Ovary (tissue), 9 donors: Measurements from ENCODE around the gene USP25. TPM values are rescaled to one million over a fixed set of nuclear protein-coding genes. Genes with fewer than 3 reads are reported as not detected.

Source experiments
- DNase-seq, 5 donors: peaks; one replicate each; pipeline ENCODE4 v3.0.0-alpha.2; 2019 to 2020
- H3K27ac ChIP-seq, 2 donors: fragments of 200-600 bp; one replicate each; pipeline versions ENCODE4 v1.5.1 to v1.8.0; 2019 to 2022
- H3K27me3 ChIP-seq: fragments of 200-600 bp; one replicate; pipeline ENCODE4 v1.8.0; 2022
- H3K36me3 ChIP-seq: fragments of 200-600 bp; sonication (generic); one replicate; pipeline ENCODE4 v1.5.1; 2019
- H3K4me1 ChIP-seq: one replicate; pipeline ENCODE4 v1.8.1; 2013; ENCODE audit warnings: mild to moderate bottlenecking, moderate library complexity; ENCODE audit not compliant: insufficient read depth
- H3K4me3 ChIP-seq: fragments of 200-600 bp; sonication (generic); one replicate; pipeline ENCODE4 v1.5.1; 2017
- H3K9me3 ChIP-seq, 2 donors: fragments of 200-600 bp in 1 of 2; sonication (generic) in 1 of 2; one replicate each; pipeline versions ENCODE4 v1.5.1 to v1.8.1; 2013 to 2019; ENCODE audit warnings: mild to moderate bottlenecking in 1 of 2, moderate library complexity in 1 of 2
- EP300 ChIP-seq: sonication (generic); formaldehyde crosslinking; IDR thresholded peaks from one replicate; pipeline ENCODE4 v1.6.1; 2017; ENCODE audit warnings: antibody characterized with exemption
- POLR2A ChIP-seq: fragments of 450-650 bp; IDR thresholded peaks from one replicate; pipeline ENCODE4 v1.6.1; 2017; ENCODE audit warnings: antibody characterized with exemption, mild to moderate bottlenecking, moderate library complexity
- WGBS, 3 donors: extraction: QIAGEN DNeasy Blood & Tissue Kit in 1 of 3; methylation state at CpG; one replicate each; pipeline versions ENCODE4 v1.1.5 to v1.1.7; 2013 to 2017; 5-methylcytosine and 5-hydroxymethylcytosine counted together
- intact Hi-C, 4 donors: fragments of 100-400 bp; cut with DNase I; formaldehyde crosslinking; loops; one replicate each; pipeline versions ENCODE4 v1.11.0 to v1.15.1; 2022 to 2023
- polyA plus RNA-seq, 2 donors: library from polyadenylated mRNA; stranded (reverse); fragments of 200-250 nt in 1 of 2; fragments of 350-450 nt in 1 of 2; fragmentation: Illumina TruSeq in 1 of 2; extraction: RNeasy Lipid Tissue Mini Kit (QIAGEN cat#74804) in 1 of 2; gene quantifications; one replicate each; pipeline ENCODE4 v1.2.3, GENCODE V29; 2013 to 2014
- total RNA-seq, 7 donors: library from RNA; depleted of rRNA in 2 of 7; stranded (reverse); fragments of >200 nt in 2 of 7; fragmentation: NEBNext Ultra II Directional in 3 of 7; extraction: Animal tissue kit (Norgen Biotek cat#: 25700) in 3 of 7; gene quantifications; one replicate each; pipeline versions ENCODE4 v1.1.0 to v1.2.4, GENCODE V29; 2016 to 2023
- TF ChIP-seq, protein P1 (sequence below), 3 donors: fragments of 450-650 bp in 2 of 3; fragments of 200-600 bp in 1 of 3; IDR thresholded peaks; one replicate each; pipeline versions ENCODE4 v1.5.1 to v1.8.0; 2016 to 2022; ENCODE audit warnings: antibody characterized with exemption in 3 of 3, mild to moderate bottlenecking in 1 of 3
- donor health status: DM: no; HTN: no; CAD: no; lungs with moderate emphysema.
- donor health status: DM: no; HTN: no; CAD: no.
- donor health status: Bipolar disorder and iron deficiency.
- donor health status: DM: yes; HTN: yes; CAD: no.
- donor health status: DM: no; HTN: no; CAD: no.
- donor health status: DM: yes; HTN: yes; CAD: no.

Gene USP25
- total and polyA plus RNA-seq, 9 donors = 11.9 to 40.8 (median 34.9) TPM

DNA sequence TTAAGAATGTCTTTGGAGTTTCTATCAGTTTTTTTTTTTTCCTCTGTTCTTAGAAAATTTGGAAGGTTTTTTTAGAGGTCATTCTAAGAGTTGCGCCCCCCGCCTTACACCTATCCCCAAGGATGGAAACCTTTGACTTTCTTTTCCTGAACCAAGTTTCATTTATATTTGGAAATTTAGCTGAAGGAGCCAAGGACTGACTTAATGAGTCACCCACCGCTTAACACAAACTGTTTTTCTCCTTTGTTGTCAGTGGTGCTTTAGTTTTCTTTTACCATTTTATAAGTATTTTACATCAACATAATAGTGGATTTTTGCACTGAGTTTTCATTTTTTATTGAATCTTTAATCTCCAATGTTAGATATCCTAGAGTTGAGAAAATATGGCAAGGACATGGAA is 25.3 kb downstream of the USP25 start:
- intact Hi-C loops = no loop called here

DNA sequence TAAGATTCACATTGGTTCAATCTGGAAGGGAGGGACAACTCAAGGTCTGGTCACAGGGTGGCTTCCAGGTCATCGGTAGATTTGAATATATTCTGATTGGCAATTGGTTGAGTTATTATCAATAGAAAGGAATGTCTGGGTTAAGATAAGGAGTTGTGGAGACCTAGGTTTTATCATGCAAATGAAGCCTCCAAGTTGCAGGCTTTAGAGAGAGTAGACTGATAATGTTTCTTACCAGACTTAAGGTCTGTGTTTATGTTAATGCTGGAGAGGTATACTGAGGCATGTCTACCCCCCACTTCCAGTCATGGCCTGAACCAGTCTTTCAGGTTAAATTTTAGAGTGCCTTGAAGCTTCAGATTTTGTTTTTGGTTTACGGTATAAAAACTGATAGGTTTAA is 29.7 kb downstream of the USP25 start:
- H3K4me1 ChIP-seq = peaks cover under 1% of the 10 kb centered on the region
- H3K27me3 ChIP-seq = no peaks in the 10 kb centered on the region
- WGBS, 3 donors = 86 to 96% (median 89%) methylated on average over 2 of the region's 2 CpGs
- H3K4me3 ChIP-seq = no peak overlapping the region
- H3K9me3 ChIP-seq = no peaks in the 10 kb centered on the region
- no peak for TF ChIP-seq EP300
- TF ChIP-seq, protein P1, sequence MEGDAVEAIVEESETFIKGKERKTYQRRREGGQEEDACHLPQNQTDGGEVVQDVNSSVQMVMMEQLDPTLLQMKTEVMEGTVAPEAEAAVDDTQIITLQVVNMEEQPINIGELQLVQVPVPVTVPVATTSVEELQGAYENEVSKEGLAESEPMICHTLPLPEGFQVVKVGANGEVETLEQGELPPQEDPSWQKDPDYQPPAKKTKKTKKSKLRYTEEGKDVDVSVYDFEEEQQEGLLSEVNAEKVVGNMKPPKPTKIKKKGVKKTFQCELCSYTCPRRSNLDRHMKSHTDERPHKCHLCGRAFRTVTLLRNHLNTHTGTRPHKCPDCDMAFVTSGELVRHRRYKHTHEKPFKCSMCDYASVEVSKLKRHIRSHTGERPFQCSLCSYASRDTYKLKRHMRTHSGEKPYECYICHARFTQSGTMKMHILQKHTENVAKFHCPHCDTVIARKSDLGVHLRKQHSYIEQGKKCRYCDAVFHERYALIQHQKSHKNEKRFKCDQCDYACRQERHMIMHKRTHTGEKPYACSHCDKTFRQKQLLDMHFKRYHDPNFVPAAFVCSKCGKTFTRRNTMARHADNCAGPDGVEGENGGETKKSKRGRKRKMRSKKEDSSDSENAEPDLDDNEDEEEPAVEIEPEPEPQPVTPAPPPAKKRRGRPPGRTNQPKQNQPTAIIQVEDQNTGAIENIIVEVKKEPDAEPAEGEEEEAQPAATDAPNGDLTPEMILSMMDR (IDR thresholded peaks at IDR 0.05) = no peak
- TF ChIP-seq POLR2A = no peak
- no peak for DNase-seq
- no peaks in the 10 kb centered on the region for H3K36me3 ChIP-seq
- H3K27ac ChIP-seq = no peak overlapping the region
- intact Hi-C loops = no loop called here

More for the DNA sequence above, 25.3 kb downstream of the USP25 start:
- H3K4me3 ChIP-seq = no peak overlapping the region
- peaks cover 6% of the 10 kb centered on the region for H3K4me1 ChIP-seq
- no peaks in the 10 kb centered on the region for H3K9me3 ChIP-seq
- 83 to 89% (median 84%) methylated on average over 3 of the region's 3 CpGs for WGBS, 3 donors
- DNase-seq = no peak
- H3K27me3 ChIP-seq = no peaks in the 10 kb centered on the region
- no peak overlapping the region for H3K27ac ChIP-seq
- H3K36me3 ChIP-seq = no peaks in the 10 kb centered on the region
- TF ChIP-seq POLR2A = no peak
- no peak for TF ChIP-seq EP300
- TF ChIP-seq, protein P1 (IDR thresholded peaks at IDR 0.05) = no peak

DNA sequence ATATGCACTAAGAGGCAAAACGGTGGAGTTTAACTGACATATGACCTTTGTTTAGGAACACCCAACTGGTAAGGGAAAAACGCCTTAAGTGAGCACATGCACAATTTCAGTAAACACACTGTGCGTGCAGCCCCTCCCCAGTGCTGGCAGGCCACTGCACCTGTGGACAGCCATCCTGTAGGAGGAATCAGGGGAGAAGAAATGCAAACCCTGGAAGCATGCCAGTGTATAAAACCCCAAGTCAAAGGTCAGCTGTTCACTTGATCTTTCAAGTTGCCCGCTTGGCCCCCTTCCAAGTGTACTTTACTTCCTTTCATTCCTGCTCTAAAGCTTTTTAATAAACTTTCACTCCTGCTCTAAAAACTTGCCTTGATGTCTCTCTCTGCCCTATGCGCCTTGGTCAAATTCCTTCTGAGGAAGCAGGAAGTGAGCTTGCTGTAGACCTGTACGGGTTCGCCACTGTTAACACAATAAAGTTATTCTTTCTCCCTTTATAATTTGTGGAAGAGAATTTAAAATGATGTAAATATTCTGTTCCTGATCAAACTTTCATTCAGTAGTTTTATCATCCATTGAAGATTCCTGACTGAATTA is 31.8 kb downstream of the USP25 start:
- 88 to 91% (median 89%) methylated on average over 7 of the region's 7 CpGs for WGBS, 3 donors
- H3K36me3 ChIP-seq = no peaks in the 10 kb centered on the region
- H3K9me3 ChIP-seq = no peaks in the 10 kb centered on the region
- intact Hi-C loops = no loop called here
- DNase-seq = no peak
- no peaks in the 10 kb centered on the region for H3K27me3 ChIP-seq
- H3K27ac ChIP-seq = no peak overlapping the region
- no peak overlapping the region for H3K4me3 ChIP-seq
- H3K4me1 ChIP-seq = no peaks in the 10 kb centered on the region
- TF ChIP-seq EP300 (no peak), POLR2A (no peak)
- TF ChIP-seq, protein P1 (IDR thresholded peaks at IDR 0.05) = no peak

DNA sequence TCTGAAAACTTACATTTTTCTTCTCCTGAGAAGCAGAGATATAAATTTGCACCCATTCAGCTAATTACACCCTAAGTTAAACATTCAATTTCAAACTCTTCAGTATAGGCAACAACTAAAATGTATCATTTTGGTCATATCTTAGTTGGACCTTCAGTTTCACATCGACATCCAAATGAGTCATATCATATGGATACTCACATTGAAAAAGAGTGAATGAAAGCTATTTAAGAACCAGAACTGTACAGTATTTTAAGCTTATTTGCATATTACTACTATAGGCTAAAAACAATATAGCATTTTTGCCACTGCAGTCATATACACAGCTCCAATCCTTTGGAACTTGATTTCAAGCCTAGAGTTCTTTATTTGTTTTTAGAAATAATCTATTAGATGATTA is 33.6 kb downstream of the USP25 start:
- TF ChIP-seq, protein P1 (IDR thresholded peaks at IDR 0.05) = no peak
- TF ChIP-seq POLR2A (no peak), EP300 (no peak)
- Histone ChIP-seq H3K9me3 (no peaks in the 10 kb centered on the region), H3K27ac (no peak overlapping the region), H3K27me3 (no peaks in the 10 kb centered on the region), H3K4me3 (no peak overlapping the region), H3K36me3 (no peaks in the 10 kb centered on the region), H3K4me1 (peaks cover 2% of the 10 kb centered on the region)
- intact Hi-C loops = no loop called here
- WGBS, 3 donors = 92 to 98% (median 95%) methylated on average over 1 of the region's 1 CpG
- no peak for DNase-seq
